Liver (tissue), 9 donors: ENCODE measurements around the gene SNX20. TPM values are rescaled to one million over a fixed set of nuclear protein-coding genes. Genes with fewer than 3 reads are reported as not detected.

Experiments
- DNase-seq: peaks from one replicate; pipeline ENCODE4 v3.0.0-alpha.2; 2017; ENCODE audit warnings: low spot score
- H3K27ac ChIP-seq, 2 donors: one replicate each; pipeline ENCODE4 v1.7.0; 2013; ENCODE audit warnings: inconsistent platforms in 2 of 2, low read length in 2 of 2, control low read depth in 1 of 2, low read depth in 1 of 2, mild to moderate bottlenecking in 1 of 2
- H3K27me3 ChIP-seq, 4 donors: one replicate each; pipeline versions ENCODE4 v1.6.1 to v1.7.0; 2013; ENCODE audit warnings: low read length in 3 of 4, inconsistent platforms in 1 of 4, mild to moderate bottlenecking in 1 of 4, moderate library complexity in 1 of 4; ENCODE audit not compliant: control insufficient read depth in 4 of 4, insufficient read depth in 4 of 4
- H3K36me3 ChIP-seq, 4 donors: one replicate each; pipeline versions ENCODE4 v1.6.1 to v1.7.0; 2013; ENCODE audit warnings: low read length in 3 of 4, mild to moderate bottlenecking in 3 of 4, low read depth in 1 of 4, moderate library complexity in 1 of 4; ENCODE audit not compliant: control insufficient read depth in 4 of 4, insufficient read depth in 3 of 4
- H3K4me1 ChIP-seq, 4 donors: one replicate each; pipeline versions ENCODE4 v1.6.1 to v1.7.0; 2013; ENCODE audit warnings: low read length in 3 of 4, mild to moderate bottlenecking in 3 of 4, moderate library complexity in 1 of 4; ENCODE audit not compliant: control insufficient read depth in 4 of 4, insufficient read depth in 4 of 4
- H3K4me3 ChIP-seq, 3 donors: one replicate each; pipeline versions ENCODE4 v1.6.1 to v1.7.0; 2013; ENCODE audit warnings: low read length in 3 of 3, control low read depth in 1 of 3, low read depth in 1 of 3, mild to moderate bottlenecking in 1 of 3
- H3K9ac ChIP-seq, 2 donors: one replicate each; pipeline ENCODE4 v1.7.0; 2013; ENCODE audit warnings: low read length in 2 of 2, mild to moderate bottlenecking in 2 of 2, moderate library complexity in 2 of 2, control low read depth in 1 of 2, low read depth in 1 of 2
- H3K9me3 ChIP-seq, 4 donors: one replicate each; pipeline versions ENCODE4 v1.6.1 to v1.7.0; 2013; ENCODE audit warnings: low read length in 3 of 4; ENCODE audit not compliant: control insufficient read depth in 4 of 4
- ATF3 ChIP-seq: IDR thresholded peaks from 2 replicates; pipeline ENCODE4 v1.6.1; 2016; ENCODE audit warnings: antibody characterized with exemption
- EGR1 ChIP-seq, 2 donors: IDR thresholded peaks; 2 replicates each; pipeline ENCODE4 v1.6.1; 2016 to 2018; ENCODE audit warnings: antibody characterized with exemption in 2 of 2, low read depth in 2 of 2
- FOXA1 ChIP-seq: IDR thresholded peaks from 2 replicates; pipeline ENCODE4 v1.6.1; 2016; ENCODE audit warnings: antibody characterized with exemption
- FOXA2 ChIP-seq: IDR thresholded peaks from 2 replicates; pipeline ENCODE4 v1.6.1; 2016; ENCODE audit warnings: antibody characterized with exemption
- GABPA ChIP-seq, 2 donors: IDR thresholded peaks in 1 of 2; conservative IDR thresholded peaks in 1 of 2; 2 replicates each; pipeline ENCODE4 v1.6.1; 2016; ENCODE audit warnings: antibody characterized with exemption in 2 of 2, mild to moderate bottlenecking in 1 of 2, moderate library complexity in 1 of 2
- HNF4A ChIP-seq, 2 donors: conservative IDR thresholded peaks; 2 replicates each; pipeline ENCODE4 v1.6.1; 2016; ENCODE audit warnings: antibody characterized with exemption in 2 of 2, mild to moderate bottlenecking in 2 of 2
- HNF4G ChIP-seq: IDR thresholded peaks from 2 replicates; pipeline ENCODE4 v1.6.1; 2016; ENCODE audit warnings: antibody characterized with exemption
- JUND ChIP-seq, 2 donors: IDR thresholded peaks; 2 replicates each; pipeline ENCODE4 v1.6.1; 2016; ENCODE audit warnings: antibody characterized with exemption in 2 of 2
- MAX ChIP-seq: IDR thresholded peaks from 2 replicates; pipeline ENCODE4 v1.6.1; 2016; ENCODE audit warnings: antibody characterized with exemption
- NR2F2 ChIP-seq: IDR thresholded peaks from 2 replicates; pipeline ENCODE4 v1.6.1; 2016; ENCODE audit warnings: antibody characterized with exemption
- RAD21 ChIP-seq, 2 donors: IDR thresholded peaks; 2 replicates each; pipeline ENCODE4 v1.6.1; 2016; ENCODE audit warnings: antibody characterized with exemption in 2 of 2, mild to moderate bottlenecking in 2 of 2
- REST ChIP-seq: IDR thresholded peaks from 2 replicates; pipeline ENCODE4 v1.6.1; 2016; ENCODE audit warnings: antibody characterized with exemption, mild to moderate bottlenecking
- RXRA ChIP-seq, 2 donors: IDR thresholded peaks; 2 replicates each; pipeline ENCODE4 v1.6.1; 2017 to 2018; ENCODE audit warnings: antibody characterized with exemption in 2 of 2, mild to moderate bottlenecking in 1 of 2
- YY1 ChIP-seq: IDR thresholded peaks from 2 replicates; pipeline ENCODE4 v1.6.1; 2016; ENCODE audit warnings: antibody characterized with exemption, mild to moderate bottlenecking
- ZBTB33 ChIP-seq: IDR thresholded peaks from 2 replicates; pipeline ENCODE4 v1.6.1; 2016; ENCODE audit warnings: antibody characterized with exemption
- WGBS: extraction: QIAGEN DNeasy Blood & Tissue Kit; methylation state at CpG from one replicate; pipeline ENCODE4 v1.1.7; 2013; 5-methylcytosine and 5-hydroxymethylcytosine counted together
- polyA plus RNA-seq, 2 donors: library from polyadenylated mRNA; stranded (reverse) in 1 of 2; unstranded in 1 of 2; fragments of 200-250 nt in 1 of 2; fragments of >200 nt in 1 of 2; fragmentation: Nextera tagmentation in 1 of 2; extraction: Ambion mirVana in 1 of 2; gene quantifications; one replicate each; pipeline versions ENCODE4 v1.2.1 to v1.2.3, GENCODE V29; 2013 to 2015
- total RNA-seq, 2 donors: library from RNA; depleted of rRNA; stranded (reverse); fragments of >200 nt; gene quantifications; one replicate each; pipeline ENCODE4 v1.2.3, GENCODE V29; 2014
- donor health status: healthy.
- donor health status: healthy.
- donor health status: healthy.
- donor health status: healthy.
- donor health status: healthy.

SNX20 gene
- total and polyA plus RNA-seq, 4 donors = 0.40 to 3.5 (median 0.98) TPM

GRCh38 chr16:50629334-50629733, 51.8 kb downstream of the SNX20 start (continued):
- TF ChIP-seq MAX (no peak), NR2F2 (no peak), EGR1 (IDR thresholded peaks at IDR 0.05; ENCODE audit: low read depth in 2 of 2) (no peak)

GRCh38 chr16:50628156-50628802, 52.8 kb downstream of the SNX20 start:
- Histone ChIP-seq H3K27me3 (no peaks in the 10 kb centered on the region), H3K36me3 (no peaks in the 10 kb centered on the region), H3K9ac (no peak overlapping the region), H3K4me3 (no peak overlapping the region), H3K27ac (no peak overlapping the region), H3K9me3 (no peaks in the 10 kb centered on the region), H3K4me1 (no peaks in the 10 kb centered on the region)
- TF ChIP-seq ZBTB33 (no peak), HNF4G (no peak), REST (no peak), NR2F2 (no peak), FOXA2 (no peak)
- DNase-seq = no peak
- WGBS = 96% methylated on average over 9 of the region's 9 CpGs

GRCh38 chr16:50627419-50627818, 53.7 kb downstream of the SNX20 start:
- Histone ChIP-seq H3K9ac (no peak overlapping the region), H3K27ac (no peak overlapping the region), H3K4me1 (no peaks in the 10 kb centered on the region), H3K9me3 (no peaks in the 10 kb centered on the region), H3K4me3 (no peak overlapping the region), H3K27me3 (no peaks in the 10 kb centered on the region), H3K36me3 (no peaks in the 10 kb centered on the region)
- no peak for DNase-seq
- TF ChIP-seq ATF3 = no peak
- no peak for TF ChIP-seq HNF4G
- TF ChIP-seq GABPA (IDR thresholded peaks at IDR 0.05 in 1 of 2, conservative IDR thresholded peaks at IDR 0.05 in 1 of 2) = no peak
- TF ChIP-seq RAD21 (IDR thresholded peaks at IDR 0.05) = peak in 1 of 2 donors; percentile 37
- TF ChIP-seq YY1 = no peak
- TF ChIP-seq JUND (IDR thresholded peaks at IDR 0.05) = no peak
- no peak for TF ChIP-seq RXRA (IDR thresholded peaks at IDR 0.05)
- TF ChIP-seq FOXA1 = no peak
- no peak for TF ChIP-seq HNF4A (conservative IDR thresholded peaks at IDR 0.05)
- 58% methylated on average over 10 of the region's 10 CpGs for WGBS
